Kidney epithelial cell (primary cell): ENCODE measurements around the gene DOHH. TPM values are rescaled to one million over a fixed set of nuclear protein-coding genes. Genes with fewer than 3 reads are reported as not detected.

Experiments
- DNase-seq: peaks from one replicate; pipeline ENCODE4 v3.0.0-alpha.2; 2010; ENCODE audit warnings: low read depth
- H3K27me3 ChIP-seq: 2 replicates; pipeline ENCODE4 v1.6.0; 2011; ENCODE audit warnings: low read length; ENCODE audit not compliant: control insufficient read depth, insufficient read depth
- H3K36me3 ChIP-seq: 2 replicates; pipeline ENCODE4 v1.5.1; 2011; ENCODE audit warnings: low read length; ENCODE audit not compliant: control insufficient read depth, insufficient read depth
- H3K4me3 ChIP-seq: 2 replicates; pipeline ENCODE4 v1.5.1; 2011; ENCODE audit warnings: low read depth, mild to moderate bottlenecking, control low read depth, low read length
- CTCF ChIP-seq: IDR thresholded peaks from 2 replicates; pipeline ENCODE4 v1.5.1; 2011; ENCODE audit warnings: mild to moderate bottlenecking, moderate library complexity, low read length, control low read depth, inconsistent platforms; ENCODE audit not compliant: insufficient read depth, poor library complexity, severe bottlenecking
- total RNA-seq: library from RNA; depleted of rRNA; stranded (reverse); fragments of >200 nt; gene quantifications from 2 replicates; pipeline ENCODE4 v1.2.3, GENCODE V29; 2015

DOHH gene
- total RNA-seq, 1 donor from 2014 or later = 33.0 TPM

DNA sequence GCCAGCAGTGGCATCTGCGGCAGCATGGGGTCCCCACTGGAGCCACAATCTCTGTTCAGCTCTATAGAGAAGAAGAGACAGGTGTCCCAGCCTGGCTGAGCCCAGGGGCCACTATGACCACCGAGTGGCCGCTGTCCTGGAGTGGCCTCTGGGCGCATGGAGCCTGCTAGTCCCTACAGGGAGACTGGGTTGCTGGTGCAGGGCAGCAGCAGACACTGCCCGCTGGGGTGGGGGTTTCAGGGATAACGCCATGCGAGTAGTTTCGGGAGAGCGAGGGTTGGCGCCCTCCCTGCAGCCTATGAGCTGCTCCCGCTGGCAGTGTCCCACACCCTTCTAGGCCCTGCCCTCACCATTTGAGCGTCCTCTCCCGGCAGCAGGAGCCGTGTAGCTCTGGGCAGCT lies 27.6 kb upstream of the DOHH start:
- Histone ChIP-seq H3K36me3 (peaks cover 5% of the 10 kb centered on the region), H3K4me3 (no peak overlapping the region), H3K27me3 (no peaks in the 10 kb centered on the region)
- TF ChIP-seq CTCF = no peak
- no peak for DNase-seq

- TF ChIP-seq CTCF = no peak
- Histone ChIP-seq H3K4me3 (no peak overlapping the region), H3K27me3 (no peaks in the 10 kb centered on the region), H3K36me3 (peaks cover 5% of the 10 kb centered on the region)
- no peak for DNase-seq
These were observed 26.9 kb upstream of the DOHH start for GRCh38 chr19:3527238-3527910.

- Histone ChIP-seq H3K36me3 (peaks cover 4% of the 10 kb centered on the region), H3K27me3 (no peaks in the 10 kb centered on the region), H3K4me3 (no peak overlapping the region)
- DNase-seq = no peak
- peak; percentile 36 for TF ChIP-seq CTCF
These were observed 26.2 kb upstream of the DOHH start for GRCh38 chr19:3526507-3527237.

DNA sequence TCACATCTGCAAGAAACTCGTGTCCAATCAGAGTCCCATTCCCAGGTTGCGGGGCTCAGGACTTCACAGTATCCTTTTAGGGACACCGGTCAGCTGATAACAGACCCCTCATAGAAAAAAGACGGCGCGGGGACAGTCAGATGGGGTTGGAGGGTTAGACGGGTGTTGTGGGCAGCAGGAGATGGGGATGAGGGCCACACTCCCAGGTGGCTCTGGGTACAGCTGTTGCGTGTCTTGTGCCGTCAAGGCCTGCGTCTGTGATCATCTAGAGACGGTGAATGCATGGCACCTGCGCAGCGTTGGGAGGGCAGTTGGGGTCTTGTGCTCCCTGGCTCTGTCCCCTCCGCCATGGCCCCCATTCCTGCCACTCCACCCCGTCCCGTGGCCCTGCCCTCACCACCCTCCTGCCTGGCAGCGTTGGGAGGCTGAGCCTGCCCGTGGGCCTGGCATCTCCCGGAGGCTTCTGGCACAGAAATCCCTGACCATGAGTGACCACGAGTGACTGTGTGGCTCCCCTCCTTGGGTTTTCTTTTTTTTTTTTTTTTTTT lies 24.5 kb upstream of the DOHH start:
- no peak for TF ChIP-seq CTCF
- DNase-seq = no peak
- peaks cover 4% of the 10 kb centered on the region for H3K36me3 ChIP-seq
- H3K4me3 ChIP-seq = no peak overlapping the region
- H3K27me3 ChIP-seq = no peaks in the 10 kb centered on the region

- H3K36me3 ChIP-seq = peaks cover 4% of the 10 kb centered on the region
- TF ChIP-seq CTCF = no peak
These were observed 23.8 kb upstream of the DOHH start for GRCh38 chr19:3524078-3524842.

More at GRCh38 chr19:3524078-3524842, 23.8 kb upstream of the DOHH start:
- DNase-seq = no peak
- no peaks in the 10 kb centered on the region for H3K27me3 ChIP-seq
- no peak overlapping the region for H3K4me3 ChIP-seq
